OCI-LY1 (cell line): Measurements from ENCODE around the gene ZNF618.

ENCODE experiments used
- EZH2 ChIP-seq: fragments of 200-600 bp; sonication (generic), shearing (Covaris generic); IDR thresholded peaks from 2 replicates; pipeline ENCODE4 v1.8.0; 2017; ENCODE audit warnings: borderline replicate concordance, mixed run types, mild to moderate bottlenecking, antibody characterized with exemption, low read length, moderate library complexity, mixed read lengths
- TF ChIP-seq, protein P1 (sequence below): fragments of 200-600 bp; sonication (generic), shearing (Covaris generic); IDR thresholded peaks from 2 replicates; pipeline ENCODE4 v1.5.1; 2017; ENCODE audit warnings: mild to moderate bottlenecking, antibody characterized with exemption, low read length, moderate library complexity, mixed read lengths

DNA sequence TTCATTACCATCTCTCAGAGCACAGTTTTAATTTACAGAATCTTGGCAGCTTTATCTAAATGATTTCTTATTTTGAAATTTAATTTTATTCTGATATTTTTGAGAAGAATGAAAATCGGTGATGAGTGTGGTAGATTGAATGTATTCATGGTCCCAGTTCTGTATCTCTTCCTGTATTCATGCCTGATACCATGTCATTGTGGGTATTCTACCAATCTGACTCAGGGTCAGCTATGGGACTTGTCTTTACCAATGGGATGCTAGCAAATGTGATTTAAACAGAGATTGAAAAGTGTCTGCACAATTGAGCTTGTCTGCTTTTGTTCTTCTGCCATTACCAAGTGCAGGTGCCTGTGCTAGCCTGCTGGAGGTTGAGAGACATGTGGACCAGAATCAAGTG lies 17.8 kb upstream of the ZNF618 start:
- TF ChIP-seq, protein P1, sequence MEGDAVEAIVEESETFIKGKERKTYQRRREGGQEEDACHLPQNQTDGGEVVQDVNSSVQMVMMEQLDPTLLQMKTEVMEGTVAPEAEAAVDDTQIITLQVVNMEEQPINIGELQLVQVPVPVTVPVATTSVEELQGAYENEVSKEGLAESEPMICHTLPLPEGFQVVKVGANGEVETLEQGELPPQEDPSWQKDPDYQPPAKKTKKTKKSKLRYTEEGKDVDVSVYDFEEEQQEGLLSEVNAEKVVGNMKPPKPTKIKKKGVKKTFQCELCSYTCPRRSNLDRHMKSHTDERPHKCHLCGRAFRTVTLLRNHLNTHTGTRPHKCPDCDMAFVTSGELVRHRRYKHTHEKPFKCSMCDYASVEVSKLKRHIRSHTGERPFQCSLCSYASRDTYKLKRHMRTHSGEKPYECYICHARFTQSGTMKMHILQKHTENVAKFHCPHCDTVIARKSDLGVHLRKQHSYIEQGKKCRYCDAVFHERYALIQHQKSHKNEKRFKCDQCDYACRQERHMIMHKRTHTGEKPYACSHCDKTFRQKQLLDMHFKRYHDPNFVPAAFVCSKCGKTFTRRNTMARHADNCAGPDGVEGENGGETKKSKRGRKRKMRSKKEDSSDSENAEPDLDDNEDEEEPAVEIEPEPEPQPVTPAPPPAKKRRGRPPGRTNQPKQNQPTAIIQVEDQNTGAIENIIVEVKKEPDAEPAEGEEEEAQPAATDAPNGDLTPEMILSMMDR, result no peak
- no peak for TF ChIP-seq EZH2
